GM19035 (cell line): ENCODE data around the gene PIK3R3.

Experiments
- ATAC-seq: cut with Tn5 transposase; IDR thresholded peaks from one replicate; pipeline ENCODE4 v1.9.1; 2021; ENCODE audit not compliant: unreplicated experiment

Gene PIK3R3

GRCh38 chr1:45995298-45995697, 137.1 kb downstream of the PIK3R3 start:
- no peak for ATAC-seq

- ATAC-seq = no peak
Observed at GRCh38 chr1:45994423-45994822, 138.0 kb downstream of the PIK3R3 start.
